OCI-LY7 (cell line): ENCODE measurements around the gene HRH2. TPM values are rescaled to one million over a fixed set of nuclear protein-coding genes. Genes with fewer than 3 reads are reported as not detected.

Experiments
- BruUV-seq: library from RNA; stranded (reverse); fragments of 400-500 nt; replicated peaks from 2 replicates; lab custom pipeline; 2021; lab: Mats Ljungman, UMichigan
- CTCF ChIA-PET: fragments of 300-600 bp; sonication (Branson Sonifier 250); formaldehyde crosslinking; loops from one replicate; lab custom pipeline; 2022; ENCODE audit warnings: antibody characterized with exemption; ENCODE audit not compliant: unreplicated experiment; lab: Charles Lee
- POLR2A ChIA-PET: fragments of 300-600 bp; sonication (Branson Sonifier 250); formaldehyde crosslinking; loops from one replicate; lab custom pipeline; 2022; ENCODE audit warnings: antibody characterized with exemption; lab: Charles Lee
- DNase-seq: peaks from one replicate; pipeline ENCODE4 v3.0.0-alpha.2; 2015; ENCODE audit warnings: low spot score
- H2AFZ ChIP-seq: fragments of 200-600 bp; sonication (generic), shearing (Covaris generic); 2 replicates; pipeline ENCODE4 v1.6.1; 2014; ENCODE audit warnings: mild to moderate bottlenecking, antibody characterized with exemption, low read length, moderate library complexity
- H3K27ac ChIP-seq: fragments of 200-600 bp; sonication (generic); 2 replicates; pipeline ENCODE4 v1.5.1; 2014; ENCODE audit warnings: mixed run types, low read depth, mild to moderate bottlenecking, moderate library complexity, low read length, inconsistent platforms; ENCODE audit not compliant: poor library complexity, severe bottlenecking
- H3K36me3 ChIP-seq: fragments of 200-600 bp; sonication (generic); 2 replicates; pipeline ENCODE4 v1.6.1; 2014; ENCODE audit warnings: mild to moderate bottlenecking, antibody characterized with exemption, low read length, moderate library complexity, mixed read lengths; ENCODE audit not compliant: insufficient read depth
- H3K4me1 ChIP-seq: fragments of 200-600 bp; sonication (generic); 2 replicates; pipeline ENCODE4 v1.5.1; 2014; ENCODE audit warnings: mild to moderate bottlenecking, low read length; ENCODE audit not compliant: insufficient read depth, poor library complexity, severe bottlenecking
- H3K4me2 ChIP-seq: fragments of 200-600 bp; sonication (generic); 2 replicates; pipeline ENCODE4 v1.6.1; 2014; ENCODE audit warnings: mild to moderate bottlenecking, low read length
- H3K4me3 ChIP-seq: fragments of 200-600 bp; sonication (generic); 2 replicates; pipeline ENCODE4 v1.5.1; 2014; ENCODE audit warnings: mild to moderate bottlenecking, low read depth, low read length; ENCODE audit not compliant: poor library complexity, severe bottlenecking
- H3K79me2 ChIP-seq: fragments of 200-600 bp; sonication (generic); 2 replicates; pipeline ENCODE4 v1.6.1; 2016; ENCODE audit warnings: low read depth, mild to moderate bottlenecking, low read length, moderate library complexity, mixed read lengths; ENCODE audit not compliant: insufficient read depth
- H3K9me2 ChIP-seq: fragments of 200-600 bp; sonication (generic); 2 replicates; pipeline ENCODE4 v1.6.1; 2016; ENCODE audit warnings: mild to moderate bottlenecking, low read length, mixed read lengths; ENCODE audit not compliant: insufficient read depth
- H3K9me3 ChIP-seq: fragments of 200-600 bp; sonication (generic); 2 replicates; pipeline ENCODE4 v1.6.1; 2014; ENCODE audit warnings: mild to moderate bottlenecking, mixed run types, low read length, mixed read lengths
- H4K20me1 ChIP-seq: fragments of 200-600 bp; sonication (generic); 2 replicates; pipeline ENCODE4 v1.6.1; 2014; ENCODE audit warnings: mild to moderate bottlenecking, antibody characterized with exemption, low read length, moderate library complexity, mixed read lengths; ENCODE audit not compliant: insufficient read depth
- CTCF ChIP-seq: fragments of 200-600 bp; sonication (generic); conservative IDR thresholded peaks from 2 replicates; pipeline ENCODE4 v1.5.1; 2014; ENCODE audit warnings: mild to moderate bottlenecking, antibody characterized with exemption, low read length, moderate library complexity, mixed read lengths
- EZH2phosphoT487 ChIP-seq: fragments of 200-600 bp; sonication (generic); IDR thresholded peaks from 2 replicates; pipeline ENCODE4 v1.6.1; 2018; ENCODE audit warnings: low read depth, borderline replicate concordance, mild to moderate bottlenecking, mixed run types, antibody characterized with exemption, low read length, moderate library complexity, mixed read lengths
- intact Hi-C: fragments of 100-400 bp; cut with micrococcal nuclease; formaldehyde crosslinking; loops from one replicate; pipeline ENCODE4 v1.10.0; 2022; ENCODE audit not compliant: unreplicated experiment
- total RNA-seq, 2 experiments: library from RNA; depleted of rRNA in 1 of 2; stranded (reverse); fragments of >200 nt in 1 of 2; shearing (Covaris generic) in 1 of 2; gene quantifications; 2 replicates each; pipeline ENCODE4 v1.2.3, GENCODE V29; 2014 to 2022

The HRH2 gene
- total RNA-seq, 2 experiments from 2014 or later: not detected

- CTCF ChIA-PET: no interaction called here
Observed at GRCh38 chr5:175745210-175745609, 87.3 kb downstream of the HRH2 start.

GRCh38 chr5:175746851-175747250 is 89.0 kb downstream of the HRH2 start:
- H4K20me1 ChIP-seq: no peaks in the 10 kb centered on the region
- no peaks in the 10 kb centered on the region for H3K4me1 ChIP-seq
- ChIA-PET CTCF (no interaction called here), POLR2A (interaction anchor here (0.5 kb wide), 1 partner anchor 128 kb away, joined by 3 read pairs; no protein-coding TSS in a partner anchor)
- TF ChIP-seq CTCF: no peak
- no peak for TF ChIP-seq EZH2phosphoT487
- H3K9me3 ChIP-seq: no peaks in the 10 kb centered on the region
- BruUV-seq: no TSS peak
- intact Hi-C loops: no loop called here
- no peaks in the 10 kb centered on the region for H3K9me2 ChIP-seq
- H3K79me2 ChIP-seq: no peaks in the 10 kb centered on the region
- no peak overlapping the region for H3K4me2 ChIP-seq
- peak overlapping the region; percentile 80; the same call in 1 of the 2 replicates for H2AFZ ChIP-seq
- no peak for DNase-seq
- H3K27ac ChIP-seq: no peak overlapping the region
- H3K4me3 ChIP-seq: no peak overlapping the region
- no peaks in the 10 kb centered on the region for H3K36me3 ChIP-seq

More at GRCh38 chr5:175745210-175745609, 87.3 kb downstream of the HRH2 start:
- BruUV-seq: no TSS peak
- Histone ChIP-seq H3K9me2 (no peaks in the 10 kb centered on the region), H3K4me2 (no peak overlapping the region), H3K9me3 (no peaks in the 10 kb centered on the region), H4K20me1 (no peaks in the 10 kb centered on the region), H3K36me3 (no peaks in the 10 kb centered on the region), H2AFZ (no peak overlapping the region), H3K79me2 (no peaks in the 10 kb centered on the region), H3K4me1 (no peaks in the 10 kb centered on the region), H3K4me3 (no peak overlapping the region), H3K27ac (no peak overlapping the region)
- TF ChIP-seq CTCF: no peak
- TF ChIP-seq EZH2phosphoT487: no peak
- POLR2A ChIA-PET: no interaction called here
- DNase-seq: no peak
- intact Hi-C loops: no loop called here

- TF ChIP-seq CTCF: no peak
- no peak for TF ChIP-seq EZH2phosphoT487
- POLR2A ChIA-PET: interaction anchor here (0.5 kb wide), 1 partner anchor 128 kb away, joined by 3 read pairs; no protein-coding TSS in a partner anchor
- Histone ChIP-seq H3K27ac (no peak overlapping the region), H3K9me3 (no peaks in the 10 kb centered on the region), H3K9me2 (no peaks in the 10 kb centered on the region), H3K4me2 (no peak overlapping the region), H3K4me1 (no peaks in the 10 kb centered on the region), H2AFZ (no peak overlapping the region; the same call in 1 of the 2 replicates), H4K20me1 (no peaks in the 10 kb centered on the region), H3K36me3 (no peaks in the 10 kb centered on the region), H3K4me3 (no peak overlapping the region), H3K79me2 (no peaks in the 10 kb centered on the region)
- no TSS peak for BruUV-seq
- no peak for DNase-seq
- intact Hi-C loops: no loop called here
- CTCF ChIA-PET: no interaction called here
Observed at GRCh38 chr5:175747539-175748060, 89.7 kb downstream of the HRH2 start.
